Stimulated activated CD8-positive, alpha-beta memory T cell treated with anti-CD3 and anti-CD28 coated beads, Interleukin-15, amount 100 ng/mL, for 24 hours (primary cell): Measurements from ENCODE around the gene DOCK7.
"Not testable (repeated sequence)": the region's sequence is repeated elsewhere in the genome, so short reads cannot be mapped to it uniquely, and the experiment has no call there.

Source experiments
- DNase-seq: peaks from one replicate; pipeline ENCODE4 v3.0.0-alpha.2; 2020; ENCODE audit warnings: low read depth

DOCK7 gene

DNA sequence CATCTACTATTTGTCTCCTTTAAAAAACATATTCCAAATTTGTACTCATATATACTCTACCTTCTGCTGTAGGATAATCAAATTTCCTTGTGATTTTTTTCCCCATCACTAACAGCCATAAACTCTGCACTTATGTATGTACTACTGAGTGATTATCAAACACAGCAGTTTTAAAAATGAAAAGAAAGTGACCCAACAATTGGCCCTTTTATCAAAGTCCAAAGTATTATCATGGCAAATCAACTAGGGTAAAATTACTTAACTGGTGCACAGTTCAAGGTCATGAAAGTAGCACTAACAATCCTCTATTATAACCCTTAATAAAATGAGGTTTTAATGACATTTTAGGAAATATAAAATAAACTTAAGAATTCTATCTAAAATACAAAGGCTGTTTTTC is 79.3 kb downstream of the DOCK7 start:
- DNase-seq: no peak

DNA sequence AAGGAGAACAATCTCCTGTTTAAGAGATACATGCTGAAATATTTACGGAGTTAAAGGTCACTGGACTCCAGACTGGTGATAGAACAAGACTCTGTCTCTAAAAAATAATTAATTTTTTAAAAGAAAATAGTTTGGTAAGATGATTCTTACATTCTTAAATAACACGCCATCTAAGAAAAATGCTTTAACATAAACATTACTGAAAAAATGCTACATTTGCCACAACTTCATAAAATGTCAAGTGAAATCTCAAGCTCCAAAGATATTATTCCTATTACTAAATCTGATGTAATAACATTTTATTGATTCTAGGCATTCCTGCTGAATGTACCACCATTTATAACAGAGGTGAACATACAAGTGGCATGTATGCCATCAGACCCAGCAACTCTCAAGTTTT is 86.7 kb downstream of the DOCK7 start:
- DNase-seq: no peak

DNA sequence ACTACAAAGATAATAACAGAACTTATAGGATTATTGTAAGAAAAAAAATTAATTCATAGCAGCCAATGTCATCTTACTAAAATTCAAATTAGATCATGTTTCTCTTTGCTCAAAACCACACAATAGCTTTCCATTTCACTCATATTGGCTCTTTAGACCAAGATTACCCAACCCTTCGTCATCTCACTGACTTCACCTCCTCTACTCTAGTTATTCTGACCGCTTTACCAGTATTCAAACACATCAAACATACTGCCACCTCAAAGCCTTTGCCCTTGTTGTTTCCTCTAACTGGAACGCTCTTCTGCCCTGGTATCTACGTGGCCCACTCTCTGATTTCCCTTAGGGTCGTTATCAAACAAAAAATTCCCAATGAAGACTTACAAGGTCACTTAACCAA is 89.1 kb downstream of the DOCK7 start:
- DNase-seq: no peak

- no peak for DNase-seq
These were observed 90.9 kb downstream of the DOCK7 start, which contains the start of gene ANGPTL3 for GRCh38 chr1:62597281-62597680. ANGPTL3 (plus strand) TSS chr1:62597520; CDS start chr1:62597567, 47 bp downstream.

DNA sequence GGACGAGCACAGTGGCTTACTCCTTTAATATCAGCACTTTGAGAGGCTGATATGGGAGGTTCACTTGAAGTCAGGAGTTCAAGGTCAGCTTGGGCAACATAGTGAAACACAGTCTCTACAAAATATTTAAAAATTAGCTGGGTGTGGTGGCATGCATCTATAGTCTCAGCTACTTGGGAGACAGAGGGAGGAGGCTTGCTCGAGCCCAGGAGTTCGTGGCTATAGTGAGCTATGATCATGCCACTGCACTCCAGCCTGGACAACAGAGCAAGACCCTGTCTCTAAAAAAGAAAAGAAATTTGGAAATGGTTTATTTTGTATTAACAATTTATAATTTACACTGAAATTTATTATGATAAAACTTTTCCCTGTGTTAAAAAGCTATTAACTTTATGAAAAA is 92.5 kb downstream of the DOCK7 start:
- DNase-seq: no peak

- no peak for DNase-seq
These were observed 94.3 kb downstream of the DOCK7 start for GRCh38 chr1:62593825-62594394.

- no peak for DNase-seq
These were observed 97.2 kb downstream of the DOCK7 start for GRCh38 chr1:62590970-62591368.

- DNase-seq: no peak
These were observed 97.8 kb downstream of the DOCK7 start for GRCh38 chr1:62590255-62590969.

DNA sequence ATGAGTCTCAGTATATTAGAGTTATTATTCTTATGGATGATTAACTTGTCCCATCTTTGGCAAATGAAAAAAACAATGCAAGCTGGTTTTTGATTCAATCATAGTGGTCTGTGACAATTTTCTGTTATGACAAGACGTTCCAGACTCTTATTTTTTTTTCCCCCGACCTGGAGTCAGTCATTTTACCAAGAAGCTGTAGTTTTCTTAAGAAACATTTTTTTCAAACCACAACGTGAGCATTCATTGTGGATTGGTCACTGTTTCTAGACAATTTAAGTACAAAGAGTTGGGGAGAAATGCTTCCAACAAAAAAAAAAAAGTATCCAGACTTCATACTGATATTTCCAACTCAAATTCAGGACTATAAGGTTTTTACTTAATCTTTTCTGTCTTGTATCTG is 98.9 kb downstream of the DOCK7 start:
- DNase-seq: no peak

- DNase-seq: no peak
These were observed 100.2 kb downstream of the DOCK7 start for GRCh38 chr1:62588000-62588399.

DNA sequence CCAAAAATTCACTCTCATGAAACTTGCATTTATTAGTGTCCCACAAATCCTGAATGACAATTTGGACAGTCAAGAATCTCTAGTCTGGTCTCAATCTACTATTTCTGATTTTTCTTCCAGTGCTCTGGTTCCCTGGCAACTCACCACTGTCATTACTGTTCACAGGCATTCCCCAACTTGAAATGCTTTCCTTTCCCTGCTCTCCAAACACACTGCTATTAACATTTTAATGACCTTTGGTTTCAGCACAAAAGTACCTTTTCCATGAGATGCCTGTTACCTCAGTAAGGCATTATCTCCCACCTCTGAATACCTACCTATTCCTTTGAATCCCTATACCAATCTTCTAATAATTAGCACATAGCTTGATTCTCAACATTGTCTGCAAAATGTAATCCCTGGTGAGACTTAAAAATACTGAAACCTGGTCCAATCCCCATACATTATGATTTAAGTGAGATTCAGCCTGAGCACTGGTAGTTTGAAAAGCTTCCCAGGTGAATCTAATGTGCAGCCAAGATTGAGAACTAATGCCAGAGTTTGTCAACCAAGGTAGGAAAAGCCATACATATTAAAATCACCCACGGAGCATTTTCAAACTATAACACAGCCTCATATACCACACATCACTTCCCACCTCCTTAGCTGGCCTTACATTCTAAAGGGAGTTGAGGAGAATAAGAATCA is 102.6 kb downstream of the DOCK7 start:
- DNase-seq: no peak

DNA sequence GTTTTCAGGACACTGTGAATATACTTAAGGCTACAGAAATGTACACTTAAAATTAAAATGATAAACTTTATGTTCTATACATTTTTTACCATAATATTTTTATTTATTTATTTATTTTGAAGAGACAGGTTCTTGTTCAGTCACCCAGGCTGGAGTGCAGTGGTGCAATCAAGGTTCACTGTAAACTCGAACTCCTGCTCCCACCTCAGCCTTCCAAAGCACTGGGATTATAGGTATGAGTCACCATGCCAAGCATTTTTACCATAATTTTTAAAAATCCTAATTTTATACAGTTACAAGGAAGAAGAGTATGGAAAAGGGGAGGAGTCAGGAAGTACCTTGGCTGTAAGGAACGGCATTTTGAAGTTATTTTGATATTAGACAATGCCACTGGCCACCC is 114.5 kb downstream of the DOCK7 start:
- DNase-seq: no peak

- DNase-seq: no peak
These were observed 115.7 kb downstream of the DOCK7 start for GRCh38 chr1:62572476-62572875.

DNA sequence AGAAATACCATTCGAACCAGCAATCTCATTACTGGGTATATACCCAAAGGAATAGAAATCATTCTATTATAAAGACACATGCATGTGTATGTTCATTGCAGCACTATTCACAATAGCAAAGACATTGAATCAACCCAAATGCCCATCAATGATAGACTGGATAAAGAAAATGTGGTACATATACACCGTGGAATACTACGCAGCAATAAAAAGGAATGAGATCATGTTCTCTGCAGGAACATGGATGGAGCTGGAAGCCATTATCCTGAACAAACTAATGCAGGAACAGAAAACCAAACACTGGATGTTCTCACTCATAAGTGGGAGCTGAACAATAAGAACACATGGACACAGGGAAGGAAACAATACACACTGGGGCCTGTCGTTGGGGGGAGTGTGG is 116.7 kb downstream of the DOCK7 start:
- DNase-seq: not testable (repeated sequence)

DNA sequence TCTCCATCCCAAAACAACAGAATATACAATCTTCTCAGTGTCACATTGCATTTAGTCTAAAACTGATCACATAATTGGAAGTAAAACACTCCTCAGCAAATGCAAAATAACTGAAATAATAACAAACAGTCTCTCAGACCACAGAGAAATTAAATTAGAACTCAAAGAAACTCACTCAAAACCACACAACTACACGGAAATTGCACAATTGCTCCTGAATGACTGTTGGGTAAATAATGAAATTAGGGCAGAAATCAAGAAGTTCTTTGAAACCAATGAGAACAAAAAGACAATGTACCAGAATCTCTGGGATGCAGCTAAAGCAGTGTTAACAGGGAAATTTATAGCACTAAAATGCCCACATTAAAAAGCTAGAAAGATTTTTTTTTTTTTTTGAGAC is 120.3 kb downstream of the DOCK7 start:
- not testable (repeated sequence) for DNase-seq

GRCh38 chr1:62567182-62567581 is 121.0 kb downstream of the DOCK7 start:
- DNase-seq: not testable (repeated sequence)

- DNase-seq: no peak
These were observed 126.9 kb downstream of the DOCK7 start for GRCh38 chr1:62561306-62561705.

GRCh38 chr1:62544570-62544969 is 143.6 kb downstream of the DOCK7 start:
- no peak for DNase-seq

DNA sequence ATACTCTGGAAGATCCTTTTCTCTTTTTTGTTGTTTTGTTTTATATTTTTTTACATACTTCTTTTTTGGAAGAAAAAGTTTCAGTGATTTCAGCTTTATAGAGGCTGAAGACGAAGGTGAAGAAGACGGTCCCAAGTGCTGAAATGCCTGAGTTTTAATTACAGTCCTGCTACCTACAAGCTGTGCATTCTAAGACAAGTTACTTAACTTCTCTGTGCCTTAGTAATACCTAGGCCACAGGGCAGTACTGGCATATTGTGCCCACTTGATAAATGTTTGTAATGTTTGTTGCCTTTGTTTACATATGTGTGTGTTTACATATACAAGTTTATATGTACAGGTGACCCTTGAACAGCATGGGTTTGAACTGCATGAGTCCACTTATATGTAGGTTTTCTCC is 147.1 kb downstream of the DOCK7 start:
- no peak for DNase-seq

- DNase-seq: no peak
These were observed 149.1 kb downstream of the DOCK7 start for GRCh38 chr1:62539028-62539447.

DNA sequence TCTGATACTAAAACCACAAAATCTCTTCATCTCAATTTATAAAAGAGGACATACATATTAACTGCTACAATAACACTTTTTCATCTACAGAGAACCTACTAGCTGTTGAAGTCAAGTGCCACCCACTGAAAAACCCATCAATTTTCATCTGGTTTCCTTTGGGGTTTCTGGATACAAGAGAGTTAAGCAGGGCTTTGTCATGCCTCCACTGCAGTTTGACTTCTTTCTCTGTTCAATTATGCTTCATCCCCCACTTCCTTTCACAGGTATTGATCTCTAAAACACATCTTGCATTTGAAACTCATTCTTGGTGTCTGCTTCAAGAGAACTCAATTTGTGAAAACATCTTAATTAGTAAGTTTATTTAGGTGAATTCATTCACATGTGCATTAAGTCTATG is 151.3 kb downstream of the DOCK7 start:
- DNase-seq: no peak

GRCh38 chr1:62530516-62531154 is 157.6 kb downstream of the DOCK7 start:
- no peak for DNase-seq

DNA sequence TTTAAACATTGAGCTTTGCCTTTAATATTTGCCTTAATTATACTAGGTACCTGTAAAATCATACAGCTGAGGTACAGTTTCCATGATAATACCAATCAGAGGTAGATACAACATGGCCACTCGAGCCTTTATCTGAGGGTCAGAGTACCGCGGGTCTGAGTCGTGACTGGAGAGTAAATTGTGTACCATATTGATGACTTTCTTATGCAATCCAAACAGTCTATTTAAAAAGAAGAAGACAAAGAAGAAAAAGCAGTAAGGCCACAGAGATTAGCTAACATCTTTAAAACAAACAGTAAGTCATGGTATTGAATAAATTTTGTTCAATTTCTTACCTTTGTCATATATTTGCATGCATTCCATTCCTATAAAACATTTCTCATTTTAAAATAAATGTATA is 159.0 kb downstream of the DOCK7 start:
- DNase-seq: no peak
